TTC549 (cell line): ENCODE results near the gene NES.
A peak's percentile ranks its signal among the peaks of the same experiment; 100 is the strongest.

ENCODE experiments used
- FAIRE-seq: peaks from 2 replicates; lab custom pipeline; 2012; peaks lifted over from hg19 to GRCh38; lab: Jason Lieb, UNC

NES gene

DNA sequence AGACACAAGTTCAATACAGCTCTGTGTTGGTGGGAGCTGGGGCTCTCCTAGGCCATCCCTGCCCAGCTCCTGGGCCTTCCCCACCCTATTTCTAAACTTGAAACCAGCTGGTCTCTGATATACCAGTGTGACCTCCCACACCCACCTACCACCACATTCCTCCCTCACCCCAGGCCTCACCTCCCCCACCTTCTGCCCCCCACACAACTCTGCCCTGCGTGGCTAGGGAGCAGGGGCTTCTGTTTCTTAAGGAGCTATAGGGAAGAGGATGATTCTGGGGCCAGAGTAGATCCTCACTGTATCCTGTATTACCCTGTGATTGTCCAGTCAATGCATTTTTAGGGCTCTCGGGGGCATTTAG is 16.5 kb downstream of the NES start:
- FAIRE-seq: no peak

DNA sequence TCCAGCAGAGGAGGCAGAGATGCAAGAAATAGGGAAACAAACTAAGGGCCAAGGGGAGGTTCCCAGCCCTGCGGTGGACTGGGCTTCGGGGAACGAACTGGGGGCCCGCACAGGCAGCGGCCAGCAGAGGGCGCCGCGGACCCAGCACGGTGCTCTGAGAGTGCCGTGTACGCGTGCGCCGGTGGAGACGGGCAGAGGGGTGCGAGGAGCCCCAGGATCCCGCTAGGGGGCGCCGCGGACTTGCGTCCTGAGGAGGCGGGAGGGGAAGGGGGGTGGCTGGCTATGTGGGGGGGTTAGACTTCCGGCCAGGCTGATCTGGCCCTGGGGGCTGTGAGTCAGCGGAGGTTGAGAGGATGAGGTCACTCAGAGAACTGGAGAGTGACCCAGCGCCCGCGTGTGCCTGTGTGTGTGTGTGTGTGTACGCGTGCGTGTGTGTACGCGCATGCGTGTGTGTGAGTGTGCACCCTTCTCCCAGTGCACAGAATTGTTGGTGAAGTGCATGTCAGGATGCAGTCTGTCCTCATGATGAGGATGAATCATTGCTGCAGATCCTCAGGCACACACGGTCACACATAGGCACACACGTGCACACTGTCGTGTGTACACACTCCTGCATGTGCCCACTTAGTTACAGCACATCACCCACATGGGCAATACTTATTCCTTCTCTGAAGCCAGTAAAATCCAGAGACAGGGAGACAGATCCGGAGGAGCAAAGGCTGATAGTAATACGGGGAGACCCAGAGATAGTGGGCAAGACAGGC is 17.0 kb downstream of the NES start:
- FAIRE-seq: peak; percentile 70

DNA sequence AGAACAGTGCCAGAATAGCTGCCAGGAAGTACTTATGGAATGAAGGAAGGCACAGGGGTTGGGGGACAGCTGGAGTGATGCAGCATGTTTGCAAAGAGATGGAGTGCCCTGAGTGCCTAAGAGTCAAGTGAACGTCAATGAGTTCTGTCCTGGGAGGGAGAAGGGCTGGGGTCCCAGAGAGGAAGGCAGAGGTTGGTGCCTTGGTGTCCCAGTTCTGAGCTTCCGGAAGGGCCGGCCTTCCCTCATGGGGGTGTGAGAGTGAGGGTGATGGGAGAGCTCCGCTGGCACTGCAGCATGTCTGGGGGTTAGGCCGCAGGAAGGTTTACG is 17.6 kb downstream of the NES start:
- no peak for FAIRE-seq

DNA sequence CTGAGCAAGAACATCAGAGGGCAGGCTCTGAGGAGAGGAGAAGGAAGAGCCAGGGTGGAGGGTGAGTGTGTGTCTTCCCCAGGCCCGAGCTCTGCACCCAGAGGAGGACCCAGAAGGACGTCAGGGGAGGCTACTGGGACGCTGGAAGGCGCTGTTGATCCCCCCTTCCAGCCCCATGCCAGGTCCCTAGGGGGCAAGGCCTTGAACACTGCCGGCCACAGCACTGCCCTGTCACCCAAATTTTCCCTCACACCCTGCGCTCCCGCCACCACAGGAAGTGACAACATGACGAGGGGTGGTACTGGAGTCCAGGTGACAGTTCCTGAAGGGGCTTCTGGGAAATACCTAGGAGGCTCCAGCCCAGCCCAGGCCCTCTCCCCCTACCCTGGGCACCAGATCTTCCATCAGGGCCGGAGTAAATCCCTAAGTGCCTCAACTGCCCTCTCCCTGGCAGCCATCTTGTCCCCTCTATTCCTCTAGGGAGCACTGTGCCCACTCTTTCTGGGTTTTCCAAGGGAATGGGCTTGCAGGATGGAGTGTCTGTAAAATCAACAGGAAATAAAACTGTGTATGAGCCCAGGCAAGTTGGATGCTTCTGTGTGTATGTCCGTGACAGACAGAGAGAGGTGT is 18.1 kb downstream of the NES start:
- FAIRE-seq: no peak

GRCh38 chr1:156658496-156658895 is 18.7 kb downstream of the NES start:
- no peak for FAIRE-seq

DNA sequence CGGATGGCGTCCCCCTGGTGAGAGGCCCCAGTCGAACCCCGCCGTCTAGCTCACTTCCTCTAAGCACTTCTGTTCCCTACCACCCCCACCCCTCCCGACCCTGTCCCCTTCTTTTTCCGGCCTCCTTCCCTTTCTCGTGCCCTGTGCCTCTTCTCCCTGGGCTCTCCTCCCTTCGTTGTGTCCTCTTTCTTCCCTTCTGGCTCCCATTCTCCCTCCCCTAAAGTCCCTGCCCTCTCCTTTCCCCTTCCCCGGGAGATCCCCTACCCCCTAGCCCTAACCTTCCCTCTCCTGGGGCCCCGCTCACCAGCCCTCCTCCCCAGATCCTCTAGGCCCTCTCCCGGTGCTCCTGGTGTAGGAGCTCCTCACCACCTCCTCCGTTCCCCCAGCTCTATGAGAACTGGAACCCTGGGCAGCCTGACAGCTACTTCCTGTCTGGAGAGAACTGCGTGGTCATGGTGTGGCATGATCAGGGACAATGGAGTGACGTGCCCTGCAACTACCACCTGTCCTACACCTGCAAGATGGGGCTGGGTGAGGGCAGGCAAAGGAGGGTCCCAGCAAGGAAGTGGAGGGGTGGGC is 19.4 kb downstream of the NES start:
- FAIRE-seq: no peak

GRCh38 chr1:156656806-156657740 is 20.1 kb downstream of the NES start:
- FAIRE-seq: no peak

- FAIRE-seq: no peak
Measured at GRCh38 chr1:156655904-156656516, 21.2 kb downstream of the NES start.

GRCh38 chr1:156655151-156655903 is 21.9 kb downstream of the NES start:
- no peak for FAIRE-seq

DNA sequence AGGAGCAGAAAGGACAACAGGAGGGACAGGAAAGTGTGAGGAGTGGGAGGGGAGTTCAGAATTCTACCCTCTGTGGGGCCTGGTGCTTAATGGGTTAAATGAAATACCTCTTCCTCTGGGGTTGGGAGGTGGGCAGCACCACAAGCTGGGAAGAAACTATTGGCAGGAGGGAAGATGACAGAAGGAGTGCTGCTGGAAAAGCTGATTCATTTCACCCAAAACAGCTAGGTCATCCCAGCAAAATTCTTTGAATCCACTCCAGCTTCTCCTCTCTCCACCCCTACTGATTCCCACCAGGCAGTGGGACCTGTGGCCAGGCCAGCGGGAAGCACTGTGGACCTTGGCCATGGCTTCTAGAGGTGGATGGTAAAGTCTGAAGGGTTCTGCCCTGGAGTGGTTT is 22.5 kb downstream of the NES start:
- FAIRE-seq: no peak

DNA sequence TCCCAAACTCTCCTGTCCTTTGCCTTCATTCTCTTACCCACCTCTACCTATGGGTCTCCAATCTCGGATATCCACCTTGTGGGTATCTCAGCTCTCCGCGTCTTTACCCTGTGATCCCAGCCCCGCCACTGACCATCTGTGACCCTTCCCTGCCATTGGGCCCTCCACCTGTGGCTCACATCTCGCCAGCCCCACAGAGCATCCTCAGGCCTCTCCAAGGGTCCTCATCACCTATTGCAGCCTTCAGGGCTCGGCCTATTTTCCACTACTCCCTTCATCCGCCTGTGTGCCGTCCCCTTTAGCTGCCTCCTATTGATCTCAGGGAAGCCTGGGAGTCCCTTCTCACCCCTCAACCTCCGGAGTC is 24.2 kb downstream of the NES start:
- no peak for FAIRE-seq

DNA sequence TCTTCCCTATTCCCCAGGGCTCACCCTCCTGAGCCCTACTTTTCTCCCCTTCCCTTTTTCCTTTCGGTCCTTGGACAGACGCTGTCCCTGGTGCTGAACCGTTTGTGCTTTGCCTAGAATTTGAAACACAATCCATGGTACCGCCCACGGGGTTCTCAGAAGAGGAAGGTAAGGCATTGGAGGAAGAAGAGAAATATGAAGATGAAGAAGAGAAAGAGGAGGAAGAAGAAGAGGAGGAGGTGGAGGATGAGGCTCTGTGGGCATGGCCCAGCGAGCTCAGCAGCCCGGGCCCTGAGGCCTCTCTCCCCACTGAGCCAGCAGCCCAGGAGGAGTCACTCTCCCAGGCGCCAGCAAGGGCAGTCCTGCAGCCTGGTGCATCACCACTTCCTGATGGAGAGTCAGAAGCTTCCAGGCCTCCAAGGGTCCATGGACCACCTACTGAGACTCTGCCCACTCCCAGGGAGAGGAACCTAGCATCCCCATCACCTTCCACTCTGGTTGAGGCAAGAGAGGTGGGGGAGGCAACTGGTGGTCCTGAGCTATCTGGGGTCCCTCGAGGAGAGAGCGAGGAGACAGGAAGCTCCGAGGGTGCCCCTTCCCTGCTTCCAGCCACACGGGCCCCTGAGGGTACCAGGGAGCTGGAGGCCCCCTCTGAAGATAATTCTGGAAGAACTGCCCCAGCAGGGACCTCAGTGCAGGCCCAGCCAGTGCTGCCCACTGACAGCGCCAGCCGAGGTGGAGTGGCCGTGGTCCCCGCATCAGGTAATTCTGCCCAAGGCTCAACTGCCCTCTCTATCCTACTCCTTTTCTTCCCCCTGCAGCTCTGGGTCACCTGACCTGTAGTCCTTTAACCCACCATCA is 24.8 kb downstream of the NES start:
- no peak for FAIRE-seq

DNA sequence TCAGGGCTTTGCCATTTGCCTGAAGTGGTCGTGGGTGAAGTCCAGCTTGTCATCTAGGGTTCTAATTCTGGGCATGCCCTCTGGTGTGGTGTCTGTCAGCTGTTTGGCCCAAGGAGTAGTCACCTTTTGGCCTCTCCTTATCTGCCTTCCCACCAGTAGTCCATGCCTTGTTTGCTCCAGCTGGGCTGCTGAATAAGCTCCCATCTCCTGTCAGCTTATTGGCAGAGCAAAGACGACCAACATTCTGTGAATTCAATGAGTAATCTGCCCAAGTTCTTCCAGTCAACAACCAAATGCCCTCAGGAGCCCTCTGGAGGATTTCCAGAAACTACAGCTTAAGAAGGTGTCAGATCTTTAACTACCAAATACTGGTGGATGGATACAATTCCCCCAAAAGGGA is 28.3 kb downstream of the NES start:
- no peak for FAIRE-seq

- no peak for FAIRE-seq
Measured at GRCh38 chr1:156648496-156648895, 28.7 kb downstream of the NES start.

DNA sequence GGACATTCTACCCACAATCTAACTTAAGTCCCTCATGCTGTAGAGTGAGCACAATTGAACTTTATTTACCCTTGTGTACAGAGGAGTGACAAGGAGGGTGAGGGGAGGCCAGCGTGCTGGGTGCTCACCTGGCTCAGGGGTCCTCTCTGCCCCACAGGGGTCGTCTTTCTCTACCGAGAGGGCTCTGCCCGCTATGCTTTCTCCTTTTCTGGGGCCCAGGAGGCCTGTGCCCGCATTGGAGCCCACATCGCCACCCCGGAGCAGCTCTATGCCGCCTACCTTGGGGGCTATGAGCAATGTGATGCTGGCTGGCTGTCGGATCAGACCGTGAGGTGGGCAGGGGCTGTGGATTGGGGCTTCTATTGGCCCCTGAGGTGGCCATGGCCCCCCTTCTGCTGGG is 29.9 kb downstream of the NES start:
- no peak for FAIRE-seq

GRCh38 chr1:156646738-156647211 is 30.4 kb downstream of the NES start:
- FAIRE-seq: no peak

DNA sequence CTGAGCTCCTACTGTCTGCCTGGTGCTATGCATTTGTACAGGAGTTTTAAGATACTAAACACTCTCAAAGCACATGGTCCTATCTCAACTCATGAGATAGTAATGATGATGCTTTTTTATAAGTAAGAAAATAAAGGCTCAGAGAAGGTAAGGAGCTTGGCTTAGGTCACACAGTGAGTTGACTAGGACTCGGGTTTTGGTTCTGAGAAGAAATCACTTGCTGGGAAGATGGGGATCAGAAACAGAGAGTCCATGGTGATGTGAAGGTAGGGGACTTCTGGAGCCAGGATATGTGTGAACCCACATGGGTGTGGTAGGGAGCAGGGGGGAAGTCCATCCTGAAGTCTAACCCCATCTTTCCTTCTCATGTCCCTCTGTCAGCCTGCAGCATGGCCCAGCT is 31.5 kb downstream of the NES start:
- FAIRE-seq: no peak

- no peak for FAIRE-seq
Measured at GRCh38 chr1:156645056-156645455, 32.2 kb downstream of the NES start.

- no peak for FAIRE-seq
Measured at GRCh38 chr1:156644640-156645039, 32.6 kb downstream of the NES start.

DNA sequence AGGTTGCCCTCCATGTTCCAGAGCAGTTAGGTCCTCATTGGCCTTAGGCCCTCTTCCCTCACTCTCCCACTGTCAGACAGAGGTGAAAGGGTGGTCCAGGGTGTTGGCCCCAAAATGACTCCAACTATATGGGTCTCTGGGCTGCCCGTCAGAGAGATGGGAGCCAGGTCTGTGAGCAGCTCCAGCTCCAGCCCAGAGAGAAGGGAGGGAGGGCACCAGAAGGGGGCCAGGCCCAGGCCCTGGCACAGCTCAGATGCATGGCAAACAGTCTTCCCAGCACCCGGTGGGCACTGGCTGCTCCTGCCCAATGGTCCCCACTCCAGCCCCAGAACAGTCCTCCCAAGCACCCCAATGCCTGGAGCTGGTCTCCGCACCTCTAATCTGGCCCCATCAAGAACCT is 33.1 kb downstream of the NES start:
- FAIRE-seq: no peak

GRCh38 chr1:156643778-156644092 is 33.5 kb downstream of the NES start:
- FAIRE-seq: no peak
